BJ (cell line): ENCODE data around the gene MRPS5. TPM values are rescaled to one million over a fixed set of nuclear protein-coding genes. Genes with fewer than 3 reads are reported as not detected.
A peak's percentile ranks its signal among the peaks of the same experiment; 100 is the strongest.

Experiments used
- CTCF ChIA-PET: fragments of 350-600 bp; formaldehyde crosslinking; extraction: SDS; loops from one replicate; lab custom pipeline; 2021; ENCODE audit warnings: antibody characterized with exemption, inconsistent platforms; lab: Yijun Ruan, JAX
- POLR2A ChIA-PET: fragments of 300-600 bp; sonication (Branson Sonifier 250); formaldehyde crosslinking; extraction: SDS; loops from one replicate; lab custom pipeline; 2021; ENCODE audit warnings: antibody characterized with exemption; lab: Charles Lee
- DNase-seq: peaks from one replicate; pipeline ENCODE4 v3.0.0-alpha.2; 2011; ENCODE audit warnings: low read depth
- H3K27me3 ChIP-seq: 2 replicates; pipeline ENCODE4 v1.6.0; 2011; ENCODE audit warnings: low read length; ENCODE audit not compliant: control insufficient read depth, insufficient read depth
- H3K36me3 ChIP-seq: 2 replicates; pipeline ENCODE4 v1.5.1; 2011; ENCODE audit warnings: low read length; ENCODE audit not compliant: control insufficient read depth, insufficient read depth
- H3K4me3 ChIP-seq: 2 replicates; pipeline ENCODE4 v1.5.1; 2011; ENCODE audit warnings: low read depth, mild to moderate bottlenecking, control low read depth, low read length
- CTCF ChIP-seq: IDR thresholded peaks from 2 replicates; pipeline ENCODE4 v1.5.1; 2011; ENCODE audit warnings: low read depth, mild to moderate bottlenecking, control low read depth, inconsistent platforms, low read length, moderate library complexity; ENCODE audit not compliant: insufficient read depth
- polyA plus RNA-seq: library from polyadenylated mRNA; depleted of rRNA; stranded (reverse); fragments of >200 nt; gene quantifications from 2 replicates; pipeline ENCODE4 v1.2.3, GENCODE V29; 2011

MRPS5 gene
- polyA plus RNA-seq, 1 experiment, result 38.3 TPM

GRCh38 chr2:95047629-95048510, 73.7 kb downstream of the MRPS5 start:
- Histone ChIP-seq H3K4me3 (no peak overlapping the region), H3K36me3 (no peaks in the 10 kb centered on the region), H3K27me3 (peaks cover 3% of the 10 kb centered on the region; the same call in 1 of the 2 replicates)
- TF ChIP-seq CTCF, result no peak
- no peak for DNase-seq
- ChIA-PET CTCF (interaction anchor here (1.1 kb wide), 1 partner anchor 16 kb away, joined by 3 read pairs; no protein-coding TSS in a partner anchor), POLR2A (no interaction called here)

GRCh38 chr2:95046371-95047112, 75.1 kb downstream of the MRPS5 start:
- no peaks in the 10 kb centered on the region for H3K36me3 ChIP-seq
- peaks cover 3% of the 10 kb centered on the region for H3K27me3 ChIP-seq
- TF ChIP-seq CTCF, result no peak
- CTCF ChIA-PET, result no interaction called here
- DNase-seq, result no peak
- no peak overlapping the region for H3K4me3 ChIP-seq
- POLR2A ChIA-PET, result no interaction called here

- POLR2A ChIA-PET, result no interaction called here
- H3K4me3 ChIP-seq, result no peak overlapping the region
- no peak for TF ChIP-seq CTCF
- CTCF ChIA-PET, result interaction anchor here (0.5 to 2.6 kb wide), 4 partner anchors 9 to 33 kb away, joined by 3 to 9 read pairs (median 3); no protein-coding TSS in a partner anchor
- no peaks in the 10 kb centered on the region for H3K36me3 ChIP-seq
- H3K27me3 ChIP-seq, result peaks cover 3% of the 10 kb centered on the region
- no peak for DNase-seq
Measured at GRCh38 chr2:95044601-95045000, 77.0 kb downstream of the MRPS5 start.

- CTCF ChIA-PET, result interaction anchor here (0.9 to 2.6 kb wide), 3 partner anchors 10 to 31 kb away, joined by 3 to 9 read pairs (median 3); partner anchors contain the start of gene MAL
- no peak for TF ChIP-seq CTCF
- peak; percentile 19 for DNase-seq
- H3K4me3 ChIP-seq, result no peak overlapping the region
- no peaks in the 10 kb centered on the region for H3K36me3 ChIP-seq
- POLR2A ChIA-PET, result no interaction called here
- peaks cover 3% of the 10 kb centered on the region for H3K27me3 ChIP-seq
Measured at GRCh38 chr2:95043300-95044093, 78.1 kb downstream of the MRPS5 start.
